Mesenchymal stem cell (in vitro differentiated cells and primary cell): ENCODE data around the gene CYB5R3.

Source experiments
- DNase-seq: peaks from one replicate; pipeline ENCODE4 v3.0.0-alpha.2; 2013
- H2AFZ ChIP-seq: one replicate; pipeline ENCODE4 v1.6.1; 2013; ENCODE audit warnings: low read depth, mild to moderate bottlenecking, control low read depth, inconsistent platforms, low read length, moderate library complexity
- H2AK5ac ChIP-seq: 2 replicates; pipeline ENCODE4 v1.6.1; 2013; ENCODE audit warnings: low read length, moderate library complexity, mild to moderate bottlenecking, inconsistent platforms; ENCODE audit not compliant: severe bottlenecking
- H2BK120ac ChIP-seq: one replicate; pipeline ENCODE4 v1.6.1; 2013; ENCODE audit warnings: low read depth, mild to moderate bottlenecking, inconsistent platforms, low read length, moderate library complexity
- H2BK12ac ChIP-seq, 2 experiments: one replicate each; pipeline ENCODE4 v1.6.1; 2013; ENCODE audit warnings: inconsistent platforms in 2 of 2, low read length in 2 of 2, mild to moderate bottlenecking in 2 of 2, moderate library complexity in 2 of 2, control low read depth in 1 of 2
- H2BK15ac ChIP-seq: one replicate; pipeline ENCODE4 v1.6.1; 2013; ENCODE audit warnings: mild to moderate bottlenecking, low read depth, inconsistent platforms; ENCODE audit not compliant: poor library complexity, severe bottlenecking
- H2BK5ac ChIP-seq: 2 replicates; pipeline ENCODE4 v1.6.1; 2013; ENCODE audit warnings: low read depth, mild to moderate bottlenecking, low read length, control low read depth, inconsistent platforms; ENCODE audit not compliant: poor library complexity, severe bottlenecking
- H3K14ac ChIP-seq, 2 experiments: one replicate each; pipeline ENCODE4 v1.6.1; 2013; ENCODE audit warnings: inconsistent platforms in 2 of 2, low read length in 2 of 2, control low read depth in 1 of 2, mild to moderate bottlenecking in 1 of 2, moderate library complexity in 1 of 2
- H3K18ac ChIP-seq, 2 experiments: one replicate each; pipeline ENCODE4 v1.6.1; 2013; ENCODE audit warnings: inconsistent platforms in 2 of 2, low read length in 2 of 2, control low read depth in 1 of 2, low read depth in 1 of 2, mild to moderate bottlenecking in 1 of 2
- H3K23ac ChIP-seq, 2 experiments: one replicate each; pipeline ENCODE4 v1.6.1; 2013; ENCODE audit warnings: inconsistent platforms in 2 of 2, low read length in 2 of 2, mild to moderate bottlenecking in 2 of 2, moderate library complexity in 2 of 2, control low read depth in 1 of 2
- H3K27ac ChIP-seq: 2 replicates; pipeline ENCODE4 v1.5.1; 2013; ENCODE audit warnings: mild to moderate bottlenecking, moderate library complexity, low read length, control low read depth, inconsistent platforms; ENCODE audit not compliant: poor library complexity, severe bottlenecking
- H3K27me3 ChIP-seq, 2 experiments: 2 replicates each; pipeline versions ENCODE4 v1.6.1 to v1.7.0; 2013; ENCODE audit warnings: low read length in 2 of 2, mild to moderate bottlenecking in 2 of 2, moderate library complexity in 2 of 2, control low read depth in 1 of 2, inconsistent platforms in 1 of 2; ENCODE audit not compliant: control insufficient read depth in 1 of 2, insufficient read depth in 1 of 2
- H3K36me3 ChIP-seq, 2 experiments: 2 replicates each; pipeline versions ENCODE4 v1.6.1 to v1.7.0; 2013; ENCODE audit warnings: low read length in 2 of 2, control low read depth in 1 of 2, inconsistent platforms in 1 of 2, low read depth in 1 of 2, mild to moderate bottlenecking in 1 of 2; ENCODE audit not compliant: insufficient read depth in 2 of 2, control insufficient read depth in 1 of 2
- H3K4ac ChIP-seq, 2 experiments: one replicate each; pipeline ENCODE4 v1.6.1; 2013; ENCODE audit warnings: inconsistent platforms in 2 of 2, low read length in 2 of 2, mild to moderate bottlenecking in 2 of 2, moderate library complexity in 2 of 2, control low read depth in 1 of 2, low read depth in 1 of 2
- H3K4me1 ChIP-seq: 2 replicates; pipeline ENCODE4 v1.6.1; 2013; ENCODE audit warnings: low read depth, low read length, control low read depth; ENCODE audit not compliant: control insufficient read depth, insufficient read depth
- H3K4me2 ChIP-seq: 2 replicates; pipeline ENCODE4 v1.6.1; 2013; ENCODE audit warnings: low read length, mild to moderate bottlenecking, inconsistent platforms; ENCODE audit not compliant: poor library complexity, severe bottlenecking
- H3K4me3 ChIP-seq, 2 experiments: 2 replicates each; pipeline versions ENCODE4 v1.5.1 to v1.7.0; 2013; ENCODE audit warnings: low read length in 2 of 2, mild to moderate bottlenecking in 2 of 2, control low read depth in 1 of 2, low read depth in 1 of 2; ENCODE audit not compliant: insufficient read depth in 1 of 2
- H3K79me1 ChIP-seq: replicated peaks from 2 replicates; pipeline ENCODE4 v1.6.1; 2013; ENCODE audit warnings: mild to moderate bottlenecking, control low read depth, low read length, inconsistent platforms; ENCODE audit not compliant: poor library complexity, severe bottlenecking
- H3K9ac ChIP-seq: 2 replicates; pipeline ENCODE4 v1.7.0; 2013; ENCODE audit warnings: mild to moderate bottlenecking, low read length, moderate library complexity
- H3K9me3 ChIP-seq: 2 replicates; pipeline ENCODE4 v1.7.0; 2013; ENCODE audit warnings: mild to moderate bottlenecking, low read length; ENCODE audit not compliant: control insufficient read depth
- H4K8ac ChIP-seq: one replicate; pipeline ENCODE4 v1.6.1; 2013; ENCODE audit warnings: inconsistent platforms, mild to moderate bottlenecking, low read length, moderate library complexity
- H4K91ac ChIP-seq: one replicate; pipeline ENCODE4 v1.6.1; 2013; ENCODE audit warnings: mild to moderate bottlenecking, low read length, inconsistent platforms
- WGBS: methylation state at CpG from one replicate; pipeline ENCODE4 v1.1.7; 2013; ENCODE audit warnings: mixed read lengths; 5-methylcytosine and 5-hydroxymethylcytosine counted together

CYB5R3 gene

GRCh38 chr22:42622061-42622710 lies 27.0 kb downstream of the CYB5R3 start:
- Histone ChIP-seq H3K14ac (no peak overlapping the region), H3K79me1 (peaks cover 35% of the 10 kb centered on the region), H4K91ac (no peak overlapping the region), H2BK12ac (no peak overlapping the region), H3K27me3 (no peaks in the 10 kb centered on the region), H3K4me2 (no peak overlapping the region), H2BK5ac (no peak overlapping the region), H2AK5ac (no peak overlapping the region), H3K9ac (peak overlapping the region; percentile 47), H3K4me1 (peaks cover 47% of the 10 kb centered on the region), H3K4ac (no peak overlapping the region), H3K27ac (peak overlapping the region; percentile 7), H3K36me3 (peaks cover 61 to 62% of the 10 kb centered on the region in 2 experiments), H2BK15ac (no peak overlapping the region), H2AFZ (no peak overlapping the region), H3K18ac (no peak overlapping the region), H2BK120ac (no peak overlapping the region), H3K4me3 (no peak overlapping the region), H4K8ac (no peak overlapping the region), H3K9me3 (no peaks in the 10 kb centered on the region), H3K23ac (no peak overlapping the region)
- WGBS = 91% methylated on average over 18 of the region's 20 CpGs
- DNase-seq = no peak

DNA sequence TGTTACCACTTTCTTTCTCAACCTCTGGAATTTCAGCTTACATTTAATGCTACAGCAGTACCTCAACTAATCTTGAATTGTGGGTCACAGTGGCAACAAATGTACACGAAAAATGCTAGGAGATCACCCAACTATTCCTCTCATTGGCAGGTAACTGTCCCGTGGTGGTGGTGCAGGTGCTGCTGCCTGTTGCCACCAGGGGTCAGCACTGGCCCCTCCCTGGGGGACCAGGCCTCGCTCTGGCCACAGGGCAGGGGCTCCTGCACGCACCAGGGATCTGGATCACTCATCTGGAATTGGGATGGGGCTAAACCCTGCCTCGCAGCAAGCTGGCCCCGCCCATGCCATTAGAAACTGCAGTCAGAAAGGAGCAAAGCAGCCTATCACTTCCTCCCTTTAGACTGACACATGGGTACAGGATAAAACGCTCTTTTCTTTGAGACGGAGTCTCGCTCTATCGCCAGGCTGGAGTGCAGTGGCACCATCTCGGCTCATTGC lies 27.6 kb downstream of the CYB5R3 start:
- H3K4me2 ChIP-seq = no peak overlapping the region
- no peak overlapping the region for H2AFZ ChIP-seq
- no peaks in the 10 kb centered on the region for H3K27me3 ChIP-seq
- H4K8ac ChIP-seq = no peak overlapping the region
- H3K23ac ChIP-seq = no peak overlapping the region
- no peak overlapping the region for H3K18ac ChIP-seq
- no peak overlapping the region for H2AK5ac ChIP-seq
- H2BK12ac ChIP-seq = no peak overlapping the region
- peak overlapping the region; percentile 52 for H3K9ac ChIP-seq
- peaks cover 55 to 56% of the 10 kb centered on the region in 2 experiments for H3K36me3 ChIP-seq
- 50% methylated on average over 11 of the region's 11 CpGs for WGBS
- no peak overlapping the region for H3K14ac ChIP-seq
- H2BK15ac ChIP-seq = no peak overlapping the region
- no peaks in the 10 kb centered on the region for H3K9me3 ChIP-seq
- H4K91ac ChIP-seq = no peak overlapping the region
- no peak overlapping the region for H2BK5ac ChIP-seq
- peak overlapping the region in 1 of 2 experiments; percentile 46 for H3K4me3 ChIP-seq
- H3K27ac ChIP-seq = peak overlapping the region; percentile 56
- peaks cover 28% of the 10 kb centered on the region for H3K79me1 ChIP-seq
- no peak overlapping the region for H3K4ac ChIP-seq
- peak; percentile 70 for DNase-seq
- peaks cover 47% of the 10 kb centered on the region for H3K4me1 ChIP-seq
- H2BK120ac ChIP-seq = no peak overlapping the region

- Histone ChIP-seq H3K9ac (peak overlapping the region; percentile 28), H3K23ac (no peak overlapping the region), H2BK12ac (no peak overlapping the region), H2AK5ac (no peak overlapping the region), H3K36me3 (peaks cover 41 to 45% of the 10 kb centered on the region in 2 experiments), H3K4me2 (no peak overlapping the region), H3K9me3 (no peaks in the 10 kb centered on the region), H3K27ac (peak overlapping the region; percentile 51), H3K14ac (no peak overlapping the region), H2BK120ac (no peak overlapping the region), H3K4me3 (no peak overlapping the region), H2BK5ac (no peak overlapping the region), H3K27me3 (no peaks in the 10 kb centered on the region), H4K91ac (no peak overlapping the region), H3K79me1 (peaks cover 21% of the 10 kb centered on the region), H4K8ac (no peak overlapping the region), H3K4ac (no peak overlapping the region), H2BK15ac (no peak overlapping the region), H3K18ac (no peak overlapping the region), H3K4me1 (peaks cover 52% of the 10 kb centered on the region), H2AFZ (no peak overlapping the region)
- WGBS = 95% methylated on average over 4 of the region's 4 CpGs
- no peak for DNase-seq
Observed at GRCh38 chr22:42620084-42620483, 29.1 kb downstream of the CYB5R3 start.

- Histone ChIP-seq H3K4ac (no peak overlapping the region), H3K36me3 (peaks cover 36 to 41% of the 10 kb centered on the region in 2 experiments), H4K91ac (no peak overlapping the region), H2BK5ac (no peak overlapping the region), H2BK12ac (no peak overlapping the region), H2BK120ac (no peak overlapping the region), H3K18ac (no peak overlapping the region), H3K14ac (no peak overlapping the region), H2AFZ (no peak overlapping the region), H3K4me1 (peaks cover 52% of the 10 kb centered on the region), H3K23ac (no peak overlapping the region), H2BK15ac (no peak overlapping the region), H3K27me3 (no peaks in the 10 kb centered on the region), H3K4me2 (no peak overlapping the region), H2AK5ac (no peak overlapping the region), H3K9ac (peak overlapping the region; percentile 28), H3K4me3 (no peak overlapping the region), H3K27ac (no peak overlapping the region), H4K8ac (peak overlapping the region; percentile 14), H3K9me3 (no peaks in the 10 kb centered on the region), H3K79me1 (peaks cover 20% of the 10 kb centered on the region)
- no peak for DNase-seq
- 98% methylated on average over 35 of the region's 35 CpGs for WGBS
Observed at GRCh38 chr22:42619261-42620063, 29.7 kb downstream of the CYB5R3 start.
